Smooth muscle cell (in vitro differentiated cells): ENCODE data around the gene GPS2. TPM values are rescaled to one million over a fixed set of nuclear protein-coding genes. Genes with fewer than 3 reads are reported as not detected.

ENCODE experiments used
- DNase-seq: peaks from one replicate; lab custom pipeline; 2025; ENCODE audit not compliant: unreplicated experiment; lab: John Stamatoyannopoulos, UW
- H2AFZ ChIP-seq: fragments of 200-600 bp; sonication (generic); 2 replicates; pipeline ENCODE4 v1.6.0; 2016; ENCODE audit warnings: antibody characterized with exemption, low read depth, mild to moderate bottlenecking
- H3F3A ChIP-seq: fragments of 200-600 bp; sonication (generic); 2 replicates; pipeline ENCODE4 v1.6.0; 2017; ENCODE audit warnings: antibody characterized with exemption, low read depth
- H3K27ac ChIP-seq: fragments of 200-600 bp; sonication (generic); 2 replicates; pipeline ENCODE4 v1.5.1; 2016; ENCODE audit warnings: low read depth, mild to moderate bottlenecking
- H3K27me3 ChIP-seq: fragments of 200-600 bp; sonication (generic); 2 replicates; pipeline ENCODE4 v1.6.1; 2016; ENCODE audit warnings: low read depth, mild to moderate bottlenecking
- H3K36me3 ChIP-seq: fragments of 200-600 bp; sonication (generic); 2 replicates; pipeline ENCODE4 v1.5.1; 2016; ENCODE audit warnings: low read depth
- H3K4me1 ChIP-seq: fragments of 200-600 bp; sonication (generic); 2 replicates; pipeline ENCODE4 v1.5.1; 2016; ENCODE audit warnings: low read depth
- H3K4me2 ChIP-seq: fragments of 200-600 bp; sonication (generic); 2 replicates; pipeline ENCODE4 v1.6.0; 2016; ENCODE audit warnings: mild to moderate bottlenecking
- H3K4me3 ChIP-seq: fragments of 200-600 bp; sonication (generic); 2 replicates; pipeline ENCODE4 v1.5.1; 2016; ENCODE audit warnings: mild to moderate bottlenecking
- H3K79me2 ChIP-seq: fragments of 200-600 bp; sonication (generic); 2 replicates; pipeline ENCODE4 v1.6.0; 2016; ENCODE audit warnings: low read depth, mild to moderate bottlenecking
- H3K9ac ChIP-seq: fragments of 200-600 bp; sonication (generic); 2 replicates; pipeline ENCODE4 v1.6.0; 2016; ENCODE audit warnings: low read depth
- H3K9me3 ChIP-seq: fragments of 200-600 bp; sonication (generic); replicated peaks from 2 replicates; pipeline ENCODE4 v1.5.1; 2016; ENCODE audit warnings: low read depth
- H4K20me1 ChIP-seq: fragments of 200-600 bp; sonication (generic); 2 replicates; pipeline ENCODE4 v1.6.0; 2016; ENCODE audit warnings: low read depth
- CTCF ChIP-seq: fragments of 200-600 bp; sonication (generic); IDR thresholded peaks from 2 replicates; pipeline ENCODE4 v1.5.1; 2017; ENCODE audit warnings: borderline replicate concordance, mild to moderate bottlenecking, antibody characterized with exemption; ENCODE audit not compliant: insufficient read depth, poor library complexity, severe bottlenecking
- WGBS: methylation state at CpG from one replicate; pipeline ENCODE4 v1.1.7; 2016; ENCODE audit warnings: low lambda C conversion rate; 5-methylcytosine and 5-hydroxymethylcytosine counted together
- polyA plus RNA-seq: library from polyadenylated mRNA; unstranded; fragments of >200 nt; fragmentation: Nextera tagmentation; extraction: Ambion mirVana; gene quantifications from 2 replicates; pipeline ENCODE4 v1.2.1, GENCODE V29; 2016
- total RNA-seq: library from RNA; depleted of rRNA; stranded (reverse); fragments of >200 nt; gene quantifications from 2 replicates; pipeline ENCODE4 v1.2.3, GENCODE V29; 2014

The GPS2 gene
- total RNA-seq (35.2 and 40.3 TPM in 2 replicates), polyA plus RNA-seq (77.0 and 95.5 TPM in 2 replicates)

GRCh38 chr17:7314719-7315569 is at the start of gene GPS2:
GPS2 (minus strand) TSS chr17:7315360; CDS start chr17:7315052, 308 bp downstream.
- Histone ChIP-seq H3K27me3 (no peaks in the 10 kb centered on the region), H3K4me3 (peak within 1 kb of the TSS; percentile 79), H3K9ac (peak within 1 kb of the TSS; percentile 56), H3F3A (peaks cover 38% of the 10 kb centered on the region), H2AFZ (peak within 1 kb of the TSS; percentile 79), H4K20me1 (peaks cover 49% of the 10 kb centered on the region), H3K79me2 (peaks cover 42% of the 10 kb centered on the region), H3K9me3 (no peaks in the 10 kb centered on the region), H3K4me2 (peak within 1 kb of the TSS; percentile 98), H3K27ac (peak within 1 kb of the TSS; percentile 63), H3K4me1 (peaks cover 7% of the 10 kb centered on the region), H3K36me3 (peaks cover 4% of the 10 kb centered on the region)
- DNase-seq = peak; percentile 39
- no peak for TF ChIP-seq CTCF
- WGBS = under 1% methylated on average over 78 of the region's 95 CpGs

- no peak overlapping the region for H3K4me2 ChIP-seq
- H3K36me3 ChIP-seq = no peaks in the 10 kb centered on the region
- H3K27me3 ChIP-seq = no peaks in the 10 kb centered on the region
- no peaks in the 10 kb centered on the region for H3K79me2 ChIP-seq
- H3K4me1 ChIP-seq = no peaks in the 10 kb centered on the region
- DNase-seq = no peak
- H3K4me3 ChIP-seq = no peak overlapping the region
- H4K20me1 ChIP-seq = no peaks in the 10 kb centered on the region
- WGBS = 69% methylated on average over 6 of the region's 6 CpGs
- H3K9me3 ChIP-seq = no peaks in the 10 kb centered on the region
- H3F3A ChIP-seq = no peaks in the 10 kb centered on the region
- no peak for TF ChIP-seq CTCF
- no peak overlapping the region for H2AFZ ChIP-seq
- H3K9ac ChIP-seq = no peak overlapping the region
- no peak overlapping the region for H3K27ac ChIP-seq
Measured at GRCh38 chr17:7363311-7363710, 48.2 kb upstream of the GPS2 start.

- Histone ChIP-seq H4K20me1 (no peaks in the 10 kb centered on the region), H2AFZ (no peak overlapping the region), H3K4me2 (no peak overlapping the region), H3K9ac (no peak overlapping the region), H3F3A (no peaks in the 10 kb centered on the region), H3K36me3 (no peaks in the 10 kb centered on the region), H3K27me3 (no peaks in the 10 kb centered on the region), H3K79me2 (no peaks in the 10 kb centered on the region), H3K9me3 (no peaks in the 10 kb centered on the region), H3K27ac (no peak overlapping the region), H3K4me1 (no peaks in the 10 kb centered on the region), H3K4me3 (no peak overlapping the region)
- TF ChIP-seq CTCF = no peak
- 57% methylated on average over 3 of the region's 3 CpGs for WGBS
- DNase-seq = no peak
Measured at GRCh38 chr17:7361906-7362305, 46.7 kb upstream of the GPS2 start.

GRCh38 chr17:7357381-7357780 is 42.2 kb upstream of the GPS2 start:
- WGBS = 84% methylated on average over 2 of the region's 2 CpGs
- Histone ChIP-seq H4K20me1 (peaks cover 14% of the 10 kb centered on the region), H3K4me2 (no peak overlapping the region), H3F3A (peaks cover 32% of the 10 kb centered on the region), H3K4me3 (no peak overlapping the region), H3K4me1 (peaks cover 24% of the 10 kb centered on the region), H3K79me2 (peaks cover 17% of the 10 kb centered on the region), H3K9ac (no peak overlapping the region), H2AFZ (no peak overlapping the region), H3K27me3 (no peaks in the 10 kb centered on the region), H3K9me3 (no peaks in the 10 kb centered on the region), H3K27ac (peak overlapping the region; percentile 30), H3K36me3 (no peaks in the 10 kb centered on the region)
- no peak for DNase-seq
- no peak for TF ChIP-seq CTCF
